K562 (cell line): ENCODE measurements around the gene RUVBL2. TPM values are rescaled to one million over a fixed set of nuclear protein-coding genes. Genes with fewer than 3 reads are reported as not detected.

ENCODE experiments used
- ETS2 ChIP-seq: IDR thresholded peaks from 2 replicates; pipeline ENCODE4 v1.6.1; 2016; ENCODE audit warnings: borderline replicate concordance, missing genetic modification characterization, mild to moderate bottlenecking, moderate library complexity, missing compliant biosample characterization; ENCODE audit not compliant: poor library complexity, severe bottlenecking
- FOXA3 ChIP-seq, 2 experiments: fragments of 450-650 bp in 1 of 2; sonication (generic) in 1 of 2; formaldehyde crosslinking; IDR thresholded peaks in 1 of 2; conservative IDR thresholded peaks in 1 of 2; 2 replicates each; pipeline versions ENCODE4 v1.4.0 to v1.8.0; 2020 to 2022; ENCODE audit warnings: mild to moderate bottlenecking in 2 of 2, missing genetic modification reagents in 1 of 2
- FOXM1 ChIP-seq, 2 experiments: fragments of 450-650 bp in 1 of 2; sonication (generic) in 1 of 2; formaldehyde crosslinking in 1 of 2; IDR thresholded peaks; 2 replicates each; pipeline versions ENCODE4 v1.6.1 to v1.9.0; 2017 to 2022; ENCODE audit warnings: low read depth in 2 of 2, mild to moderate bottlenecking in 2 of 2, missing genetic modification reagents in 1 of 2, moderate library complexity in 1 of 2
- IFI16 ChIP-seq: fragments of 250-450 bp; sonication (Bioruptor Pico); IDR thresholded peaks from 2 replicates; pipeline ENCODE4 v2.1.2; 2022; ENCODE audit warnings: mild to moderate bottlenecking, inconsistent platforms
- JUN ChIP-seq, 2 experiments: sonication (generic) in 1 of 2; formaldehyde crosslinking in 1 of 2; IDR thresholded peaks; 2 replicates each; pipeline versions ENCODE4 v1.6.1 to v1.8.0; 2012 to 2022; ENCODE audit warnings: borderline replicate concordance in 2 of 2, mild to moderate bottlenecking in 2 of 2, improper control_type of control experiment in 1 of 2, low read depth in 1 of 2, low read length in 1 of 2, missing genetic modification reagents in 1 of 2
- NELFE ChIP-seq: IDR thresholded peaks from 2 replicates; pipeline ENCODE4 v1.6.1; 2011; ENCODE audit warnings: mild to moderate bottlenecking; ENCODE audit not compliant: insufficient read depth, insufficient read length
- NFE2 ChIP-seq: IDR thresholded peaks from 2 replicates; pipeline ENCODE4 v1.6.1; 2014; ENCODE audit warnings: antibody characterized with exemption, low read depth
- POLR2AphosphoS5 ChIP-seq: IDR thresholded peaks from 2 replicates; pipeline ENCODE4 v1.6.1; 2011; ENCODE audit warnings: mild to moderate bottlenecking, low read depth, low read length, moderate library complexity; ENCODE audit not compliant: control insufficient read depth, insufficient read depth
- SP2 ChIP-seq: IDR thresholded peaks from 2 replicates; pipeline ENCODE4 v1.6.1; 2011; ENCODE audit warnings: mild to moderate bottlenecking, low read depth, low read length, moderate library complexity; ENCODE audit not compliant: poor library complexity, severe bottlenecking; ENCODE audit errors: extremely low read depth
- TEAD1 ChIP-seq, 2 experiments: fragments of 450-650 bp in 1 of 2; sonication (generic) in 1 of 2; formaldehyde crosslinking; IDR thresholded peaks; 2 replicates each; pipeline versions ENCODE4 v1.4.0 to v1.8.0; 2020 to 2022; ENCODE audit warnings: mild to moderate bottlenecking in 2 of 2, missing genetic modification reagents in 1 of 2
- ZBTB49 ChIP-seq: sonication (generic); formaldehyde crosslinking; IDR thresholded peaks from 2 replicates; pipeline ENCODE4 v1.8.0; 2022; ENCODE audit warnings: missing genetic modification reagents, mild to moderate bottlenecking, borderline replicate concordance
- ZNF217 ChIP-seq: sonication (generic); formaldehyde crosslinking; IDR thresholded peaks from 2 replicates; pipeline ENCODE4 v1.8.0; 2022; ENCODE audit warnings: mild to moderate bottlenecking, missing genetic modification reagents
- ZNF766 ChIP-seq: fragments of 200-800 bp; sonication (Bioruptor generic); conservative IDR thresholded peaks from 2 replicates; pipeline ENCODE4 v1.6.1; 2016; ENCODE audit warnings: missing genetic modification characterization, missing compliant biosample characterization
- ZNF780A ChIP-seq: fragments of 250-450 bp; sonication (Bioruptor Pico); IDR thresholded peaks from 2 replicates; pipeline ENCODE4 v1.5.0; 2021; ENCODE audit warnings: mild to moderate bottlenecking
- polyA plus RNA-seq, 8 experiments: library from polyadenylated mRNA; depleted of rRNA in 4 of 8; stranded (reverse) in 5 of 8; unstranded in 3 of 8; fragments of >200 nt; fragmentation: Nextera tagmentation in 2 of 8; fragmentation: Illumina TruSeq in 1 of 8; extraction: Ambion mirVana in 2 of 8; extraction: Trizol in 1 of 8; gene quantifications; 2 replicates each; pipeline versions ENCODE4 v1.2.1 to v1.2.3, GENCODE V29; 2011 to 2014; ENCODE audit warnings: inconsistent platforms in 1 of 8, missing spikeins in 1 of 8
- total RNA-seq, 7 experiments: library from RNA; depleted of rRNA in 6 of 7; stranded (reverse); fragments of >200 nt in 6 of 7; fragmentation: Illumina TruSeq in 2 of 7; extraction: Trizol in 2 of 7; gene quantifications; 2 replicates each; pipeline versions ENCODE4 v1.2.1 to v1.2.3, GENCODE V29; 2011 to 2021; ENCODE audit warnings: low replicate concordance in 1 of 7
- TF ChIP-seq, protein P1 (sequence below): sonication (generic); formaldehyde crosslinking; IDR thresholded peaks from 2 replicates; pipeline ENCODE4 v1.9.0; 2022; ENCODE audit warnings: mild to moderate bottlenecking, missing genetic modification reagents
- TF ChIP-seq, protein P2 (sequence below): sonication (generic); formaldehyde crosslinking; IDR thresholded peaks from 2 replicates; pipeline ENCODE4 v1.8.0; 2022; ENCODE audit warnings: mild to moderate bottlenecking, missing genetic modification reagents
- TF ChIP-seq, protein P3 (sequence below): fragments of 250-450 bp; sonication (Bioruptor Pico); IDR thresholded peaks from 2 replicates; pipeline ENCODE4 v1.8.0; 2022; ENCODE audit warnings: inconsistent platforms, mild to moderate bottlenecking, moderate library complexity, borderline replicate concordance

Gene RUVBL2
- total and polyA plus RNA-seq, 9 of the 15 experiments (the other 6 are each of a cell fraction or from before 2014, with no cell fraction given): 71.4 to 453 (median 237) TPM

DNA sequence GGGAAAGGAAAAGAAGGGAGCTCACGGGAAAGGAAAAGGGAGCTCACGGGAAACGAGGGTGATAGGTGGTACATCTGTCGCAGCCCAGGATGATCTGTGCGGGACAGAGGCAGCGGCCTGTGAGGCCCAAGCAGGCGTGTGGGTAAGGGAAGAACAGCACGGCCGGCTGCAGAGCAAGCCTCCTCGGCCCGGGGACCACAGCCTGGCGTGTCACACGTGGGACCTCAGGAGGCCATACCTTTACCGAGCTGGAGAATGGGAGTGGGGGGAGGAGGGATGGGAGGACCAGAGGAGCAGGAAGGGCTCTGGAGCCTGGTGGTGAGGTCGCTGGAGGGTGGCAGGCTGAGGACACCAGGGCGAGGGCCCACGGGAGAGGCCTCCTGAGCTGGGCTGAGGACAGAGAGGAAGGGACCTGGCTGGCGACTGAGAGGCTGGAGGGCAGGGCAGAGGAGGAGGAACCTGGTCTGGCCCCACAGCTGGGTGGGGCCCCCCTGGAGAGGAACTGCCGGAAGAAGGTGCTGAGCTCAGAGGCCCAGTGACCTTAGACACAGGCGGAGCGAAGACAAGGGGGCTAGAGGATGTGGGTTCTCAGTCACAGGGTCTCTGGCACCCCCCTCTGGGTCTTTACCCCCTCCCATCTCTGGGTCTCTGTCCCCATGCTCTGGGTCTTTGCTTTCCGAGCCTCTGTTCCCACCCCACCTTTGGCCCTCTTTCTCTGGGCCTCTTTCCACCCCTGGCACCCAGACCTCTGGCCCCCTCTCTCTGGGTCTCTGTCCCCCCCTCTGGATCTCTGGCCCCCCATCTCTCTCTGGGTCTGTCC is 31.4 kb upstream of the RUVBL2 start (continued):
- TF ChIP-seq JUN (IDR thresholded peaks at IDR 0.05; ENCODE audit: borderline replicate concordance, low read depth, low read length): no peak
- no peak for TF ChIP-seq JUN (CRISPR knock-in tag; IDR thresholded peaks at IDR 0.05; ENCODE audit: borderline replicate concordance)
- TF ChIP-seq ZNF217 (CRISPR knock-in tag): no peak
- no peak for TF ChIP-seq SP2
- no peak for TF ChIP-seq ZBTB49
- TF ChIP-seq, protein P1, sequence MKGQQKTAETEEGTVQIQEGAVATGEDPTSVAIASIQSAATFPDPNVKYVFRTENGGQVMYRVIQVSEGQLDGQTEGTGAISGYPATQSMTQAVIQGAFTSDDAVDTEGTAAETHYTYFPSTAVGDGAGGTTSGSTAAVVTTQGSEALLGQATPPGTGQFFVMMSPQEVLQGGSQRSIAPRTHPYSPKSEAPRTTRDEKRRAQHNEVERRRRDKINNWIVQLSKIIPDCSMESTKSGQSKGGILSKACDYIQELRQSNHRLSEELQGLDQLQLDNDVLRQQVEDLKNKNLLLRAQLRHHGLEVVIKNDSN (CRISPR knock-in tag): peak; percentile 51
- no peak for TF ChIP-seq FOXM1 (IDR thresholded peaks at IDR 0.05; ENCODE audit: low read depth)
- no peak for TF ChIP-seq FOXM1 (CRISPR knock-in tag; IDR thresholded peaks at IDR 0.05; ENCODE audit: low read depth)
- peak in 1 of 2 experiments; percentile 39; a peak in 1 of 4 replicates for TF ChIP-seq TEAD1 (CRISPR knock-in tag; IDR thresholded peaks at IDR 0.05)
- TF ChIP-seq, protein P2, sequence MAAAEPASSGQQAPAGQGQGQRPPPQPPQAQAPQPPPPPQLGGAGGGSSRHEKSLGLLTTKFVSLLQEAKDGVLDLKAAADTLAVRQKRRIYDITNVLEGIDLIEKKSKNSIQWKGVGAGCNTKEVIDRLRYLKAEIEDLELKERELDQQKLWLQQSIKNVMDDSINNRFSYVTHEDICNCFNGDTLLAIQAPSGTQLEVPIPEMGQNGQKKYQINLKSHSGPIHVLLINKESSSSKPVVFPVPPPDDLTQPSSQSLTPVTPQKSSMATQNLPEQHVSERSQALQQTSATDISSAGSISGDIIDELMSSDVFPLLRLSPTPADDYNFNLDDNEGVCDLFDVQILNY (CRISPR knock-in tag): peak; percentile 65; the same call in 1 of the 2 replicates
- TF ChIP-seq IFI16: no peak
- TF ChIP-seq, protein P3, sequence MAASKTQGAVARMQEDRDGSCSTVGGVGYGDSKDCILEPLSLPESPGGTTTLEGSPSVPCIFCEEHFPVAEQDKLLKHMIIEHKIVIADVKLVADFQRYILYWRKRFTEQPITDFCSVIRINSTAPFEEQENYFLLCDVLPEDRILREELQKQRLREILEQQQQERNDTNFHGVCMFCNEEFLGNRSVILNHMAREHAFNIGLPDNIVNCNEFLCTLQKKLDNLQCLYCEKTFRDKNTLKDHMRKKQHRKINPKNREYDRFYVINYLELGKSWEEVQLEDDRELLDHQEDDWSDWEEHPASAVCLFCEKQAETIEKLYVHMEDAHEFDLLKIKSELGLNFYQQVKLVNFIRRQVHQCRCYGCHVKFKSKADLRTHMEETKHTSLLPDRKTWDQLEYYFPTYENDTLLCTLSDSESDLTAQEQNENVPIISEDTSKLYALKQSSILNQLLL (CRISPR knock-in tag): no peak
- no peak for TF ChIP-seq NELFE
- TF ChIP-seq NFE2: 0 out of 2 replicates have a peak, but pooled peaks have one; percentile 4
- peak; percentile 81 for TF ChIP-seq POLR2AphosphoS5
- TF ChIP-seq ZNF766 (CRISPR knock-in tag): no peak
- no peak for TF ChIP-seq ZNF780A (CRISPR knock-in tag)
- TF ChIP-seq ETS2 (tag): no peak
- no peak for TF ChIP-seq FOXA3 (CRISPR knock-in tag; conservative IDR thresholded peaks at IDR 0.05 in 1 of 2, IDR thresholded peaks at IDR 0.05 in 1 of 2)
